Measurements from ENCODE around the gene ZFAND5.

GRCh38 chr9:72306761-72307160 lies 58.2 kb downstream of the ZFAND5 start:
- TF ChIP-seq, protein P1, sequence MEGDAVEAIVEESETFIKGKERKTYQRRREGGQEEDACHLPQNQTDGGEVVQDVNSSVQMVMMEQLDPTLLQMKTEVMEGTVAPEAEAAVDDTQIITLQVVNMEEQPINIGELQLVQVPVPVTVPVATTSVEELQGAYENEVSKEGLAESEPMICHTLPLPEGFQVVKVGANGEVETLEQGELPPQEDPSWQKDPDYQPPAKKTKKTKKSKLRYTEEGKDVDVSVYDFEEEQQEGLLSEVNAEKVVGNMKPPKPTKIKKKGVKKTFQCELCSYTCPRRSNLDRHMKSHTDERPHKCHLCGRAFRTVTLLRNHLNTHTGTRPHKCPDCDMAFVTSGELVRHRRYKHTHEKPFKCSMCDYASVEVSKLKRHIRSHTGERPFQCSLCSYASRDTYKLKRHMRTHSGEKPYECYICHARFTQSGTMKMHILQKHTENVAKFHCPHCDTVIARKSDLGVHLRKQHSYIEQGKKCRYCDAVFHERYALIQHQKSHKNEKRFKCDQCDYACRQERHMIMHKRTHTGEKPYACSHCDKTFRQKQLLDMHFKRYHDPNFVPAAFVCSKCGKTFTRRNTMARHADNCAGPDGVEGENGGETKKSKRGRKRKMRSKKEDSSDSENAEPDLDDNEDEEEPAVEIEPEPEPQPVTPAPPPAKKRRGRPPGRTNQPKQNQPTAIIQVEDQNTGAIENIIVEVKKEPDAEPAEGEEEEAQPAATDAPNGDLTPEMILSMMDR (IDR thresholded peaks at IDR 0.05; ENCODE audit: poor library complexity, severe bottlenecking), result no peak
- TF ChIP-seq TAF1 (IDR thresholded peaks at IDR 0.05; ENCODE audit: low read depth) (no peak), EZH2 (IDR thresholded peaks at IDR 0.05; ENCODE audit: borderline replicate concordance, insufficient read depth, low read length, poor library complexity, severe bottlenecking) (no peak), POLR2AphosphoS5 (IDR thresholded peaks at IDR 0.05) (no peak), RAD21 (conservative IDR thresholded peaks at IDR 0.05) (no peak), SMC3 (conservative IDR thresholded peaks at IDR 0.05; ENCODE audit: poor library complexity) (no peak)

Data from neural cell (in vitro differentiated cells).